Umbilical cord (tissue), 2 donors: ENCODE data around the gene KCNK1. TPM values are rescaled to one million over a fixed set of nuclear protein-coding genes. Genes with fewer than 3 reads are reported as not detected.
"Not testable (repeated sequence)": the region's sequence is repeated elsewhere in the genome, so short reads cannot be mapped to it uniquely, and the experiment has no call there.

ENCODE experiments used
- DNase-seq: peaks from one replicate; pipeline ENCODE4 v3.0.0-alpha.2; 2015; ENCODE audit warnings: low spot score
- total RNA-seq: library from RNA; depleted of rRNA; stranded (reverse); fragments of >200 nt; gene quantifications from one replicate; pipeline ENCODE4 v1.2.3, GENCODE V29; 2014; ENCODE audit warnings: low replicate concordance; ENCODE audit not compliant: insufficient read depth

Gene KCNK1
- total RNA-seq, 1 donor from 2014 or later = 14.2 TPM

GRCh38 chr1:233607252-233608119, 6.4 kb upstream of the KCNK1 start:
- no peak for DNase-seq

GRCh38 chr1:233608988-233609387, 4.9 kb upstream of the KCNK1 start:
- DNase-seq = no peak

GRCh38 chr1:233609926-233610325, 4.0 kb upstream of the KCNK1 start:
- DNase-seq = no peak

- DNase-seq = no peak
These were observed 3.3 kb upstream of the KCNK1 start for GRCh38 chr1:233610628-233611027.

- DNase-seq = not testable (repeated sequence)
These were observed 2.5 kb upstream of the KCNK1 start for GRCh38 chr1:233611363-233611762.

- peak; percentile 61 for DNase-seq
These were observed 352 bp downstream of the KCNK1 start for GRCh38 chr1:233614173-233614742.

- DNase-seq = peak; percentile 12
These were observed 1.0 kb downstream of the KCNK1 start for GRCh38 chr1:233614743-233615521.

GRCh38 chr1:233615571-233615970, 1.7 kb downstream of the KCNK1 start:
- DNase-seq = no peak

- no peak for DNase-seq
These were observed 3.1 kb downstream of the KCNK1 start for GRCh38 chr1:233617025-233617424.

GRCh38 chr1:233619414-233619813, 5.5 kb downstream of the KCNK1 start:
- DNase-seq = not testable (repeated sequence)

- DNase-seq = no peak
These were observed 6.2 kb downstream of the KCNK1 start for GRCh38 chr1:233620065-233620464.

- no peak for DNase-seq
These were observed 8.0 kb downstream of the KCNK1 start for GRCh38 chr1:233621923-233622322.

- DNase-seq = no peak
These were observed 10.4 kb downstream of the KCNK1 start for GRCh38 chr1:233624289-233624688.

GRCh38 chr1:233625087-233625486, 11.2 kb downstream of the KCNK1 start:
- DNase-seq = no peak

GRCh38 chr1:233625510-233625981, 11.6 kb downstream of the KCNK1 start:
- DNase-seq = no peak

GRCh38 chr1:233627376-233627775, 13.5 kb downstream of the KCNK1 start:
- DNase-seq = no peak

GRCh38 chr1:233627823-233628222, 13.9 kb downstream of the KCNK1 start:
- no peak for DNase-seq

- DNase-seq = no peak
These were observed 15.5 kb downstream of the KCNK1 start for GRCh38 chr1:233629305-233629935.

GRCh38 chr1:233631810-233632405, 18.0 kb downstream of the KCNK1 start:
- no peak for DNase-seq

- no peak for DNase-seq
These were observed 18.5 kb downstream of the KCNK1 start for GRCh38 chr1:233632436-233632835.

- no peak for DNase-seq
These were observed 22.0 kb downstream of the KCNK1 start for GRCh38 chr1:233635765-233636502.
